Stimulated activated CD8-positive, alpha-beta memory T cell treated with anti-CD3 and anti-CD28 coated beads, Interleukin-15, amount 100 ng/mL, for 1 hour (primary cell): Measurements from ENCODE around the gene AQP1.

Experiments
- DNase-seq: peaks from one replicate; pipeline ENCODE4 v3.0.0-alpha.2; 2020; ENCODE audit warnings: low read depth

AQP1 gene

GRCh38 chr7:30911561-30911969, at the start of gene AQP1:
Gene AQP1 (plus strand): TSS chr7:30911853. CDS start chr7:30911910, 57 bp downstream.
- no peak for DNase-seq

GRCh38 chr7:30862995-30863705, 48.5 kb upstream of the AQP1 start:
- no peak for DNase-seq

- no peak for DNase-seq
Observed at GRCh38 chr7:30863706-30864035, 48.0 kb upstream of the AQP1 start.

GRCh38 chr7:30864101-30864500, 47.6 kb upstream of the AQP1 start:
- DNase-seq, result no peak

GRCh38 chr7:30865076-30865475, 46.6 kb upstream of the AQP1 start:
- DNase-seq, result no peak

- no peak for DNase-seq
Observed at GRCh38 chr7:30865821-30866220, 45.8 kb upstream of the AQP1 start.

- no peak for DNase-seq
Observed at GRCh38 chr7:30866939-30867338, 44.7 kb upstream of the AQP1 start.

- DNase-seq, result no peak
Observed at GRCh38 chr7:30867483-30867882, 44.2 kb upstream of the AQP1 start.

- DNase-seq, result no peak
Observed at GRCh38 chr7:30869794-30870611, 41.6 kb upstream of the AQP1 start.

- DNase-seq, result no peak
Observed at GRCh38 chr7:30870821-30871518, 40.7 kb upstream of the AQP1 start.

GRCh38 chr7:30871655-30872054, 40.0 kb upstream of the AQP1 start:
- no peak for DNase-seq

GRCh38 chr7:30873207-30873606, 38.4 kb upstream of the AQP1 start:
- DNase-seq, result no peak

GRCh38 chr7:30873656-30874055, 38.0 kb upstream of the AQP1 start:
- no peak for DNase-seq

GRCh38 chr7:30874656-30875302, 36.9 kb upstream of the AQP1 start:
- DNase-seq, result no peak

- DNase-seq, result no peak
Observed at GRCh38 chr7:30877015-30877769, 34.5 kb upstream of the AQP1 start.

GRCh38 chr7:30877993-30878392, 33.7 kb upstream of the AQP1 start:
- no peak for DNase-seq

GRCh38 chr7:30879139-30880124, 32.2 kb upstream of the AQP1 start:
- no peak for DNase-seq

GRCh38 chr7:30880125-30880720, 31.4 kb upstream of the AQP1 start:
- DNase-seq, result no peak

- no peak for DNase-seq
Observed at GRCh38 chr7:30880941-30881340, 30.7 kb upstream of the AQP1 start.

GRCh38 chr7:30881448-30881847, 30.2 kb upstream of the AQP1 start:
- no peak for DNase-seq
